Astrocyte (in vitro differentiated cells and primary cell): ENCODE measurements around the gene C1orf141. TPM values are rescaled to one million over a fixed set of nuclear protein-coding genes. Genes with fewer than 3 reads are reported as not detected.

Source experiments
- DNase-seq: peaks from one replicate; pipeline ENCODE4 v3.0.0-alpha.2; 2010; ENCODE audit warnings: low read depth
- FAIRE-seq: peaks from 2 replicates; lab custom pipeline; 2011; peaks lifted over from hg19 to GRCh38; lab: Jason Lieb, UNC
- H2AFZ ChIP-seq: 2 replicates; pipeline ENCODE4 v1.6.0; 2012; ENCODE audit warnings: low read depth, low read length, inconsistent platforms
- H3K27ac ChIP-seq: 2 replicates; pipeline ENCODE4 v1.5.1; 2011; ENCODE audit warnings: low read depth, low read length, inconsistent platforms
- H3K27me3 ChIP-seq: 2 replicates; pipeline ENCODE4 v1.6.0; 2011; ENCODE audit warnings: low read length, inconsistent platforms; ENCODE audit not compliant: insufficient read depth
- H3K36me3 ChIP-seq: 2 replicates; pipeline ENCODE4 v1.5.1; 2011; ENCODE audit warnings: low read length, inconsistent platforms; ENCODE audit not compliant: insufficient read depth
- H3K4me1 ChIP-seq: 2 replicates; pipeline ENCODE4 v1.5.1; 2011; ENCODE audit warnings: low read length, inconsistent platforms; ENCODE audit not compliant: insufficient read depth
- H3K4me2 ChIP-seq: 2 replicates; pipeline ENCODE4 v1.6.0; 2012; ENCODE audit warnings: low read length, inconsistent platforms
- H3K4me3 ChIP-seq: 2 replicates; pipeline ENCODE4 v1.5.1; 2011; ENCODE audit warnings: low read depth, mild to moderate bottlenecking, low read length, inconsistent platforms; ENCODE audit not compliant: insufficient read depth
- H3K79me2 ChIP-seq: 2 replicates; pipeline ENCODE4 v1.6.0; 2012; ENCODE audit warnings: mild to moderate bottlenecking, low read length, inconsistent platforms; ENCODE audit not compliant: insufficient read depth
- H3K9ac ChIP-seq: 2 replicates; pipeline ENCODE4 v1.6.0; 2012; ENCODE audit warnings: mild to moderate bottlenecking, low read length, inconsistent platforms
- H3K9me3 ChIP-seq: 2 replicates; pipeline ENCODE4 v1.5.1; 2012; ENCODE audit warnings: low read depth, mild to moderate bottlenecking, low read length, inconsistent platforms; ENCODE audit not compliant: insufficient read depth
- H4K20me1 ChIP-seq: 2 replicates; pipeline ENCODE4 v1.6.0; 2012; ENCODE audit warnings: low read length, inconsistent platforms; ENCODE audit not compliant: insufficient read depth
- H3K27ac Mint-ChIP-seq: one replicate; pipeline ENCODE4 v1.8.0; 2021; ENCODE audit warnings: mild to moderate bottlenecking, mixed read lengths; ENCODE audit not compliant: unreplicated experiment
- H3K27me3 Mint-ChIP-seq: one replicate; pipeline ENCODE4 v1.8.0; 2021; ENCODE audit warnings: low read depth, mixed read lengths; ENCODE audit not compliant: unreplicated experiment
- H3K36me3 Mint-ChIP-seq: one replicate; pipeline ENCODE4 v1.8.0; 2021; ENCODE audit warnings: low read depth, mixed read lengths; ENCODE audit not compliant: unreplicated experiment
- H3K4me1 Mint-ChIP-seq: one replicate; pipeline ENCODE4 v1.8.0; 2021; ENCODE audit warnings: low read depth, mixed read lengths; ENCODE audit not compliant: unreplicated experiment
- H3K4me3 Mint-ChIP-seq: one replicate; pipeline ENCODE4 v1.8.0; 2021; ENCODE audit warnings: mild to moderate bottlenecking, moderate library complexity, mixed read lengths; ENCODE audit not compliant: unreplicated experiment
- H3K9me3 Mint-ChIP-seq: one replicate; pipeline ENCODE4 v1.8.0; 2021; ENCODE audit warnings: mild to moderate bottlenecking, mixed read lengths; ENCODE audit not compliant: unreplicated experiment
- EZH2 ChIP-seq: IDR thresholded peaks from 2 replicates; pipeline ENCODE4 v1.6.1; 2012; ENCODE audit warnings: mild to moderate bottlenecking, low read length, inconsistent platforms; ENCODE audit not compliant: insufficient read depth
- total RNA-seq: library from RNA; stranded (reverse); gene quantifications from 2 replicates; pipeline ENCODE4 v1.2.1, GENCODE V29; 2021
- TF ChIP-seq, protein P1 (sequence below): IDR thresholded peaks from 2 replicates; pipeline ENCODE4 v1.5.1; 2011; ENCODE audit warnings: low read depth, mild to moderate bottlenecking, inconsistent platforms, low read length, moderate library complexity; ENCODE audit not compliant: insufficient read depth

C1orf141 gene
- total RNA-seq, 1 donor from 2014 or later = not detected

DNA sequence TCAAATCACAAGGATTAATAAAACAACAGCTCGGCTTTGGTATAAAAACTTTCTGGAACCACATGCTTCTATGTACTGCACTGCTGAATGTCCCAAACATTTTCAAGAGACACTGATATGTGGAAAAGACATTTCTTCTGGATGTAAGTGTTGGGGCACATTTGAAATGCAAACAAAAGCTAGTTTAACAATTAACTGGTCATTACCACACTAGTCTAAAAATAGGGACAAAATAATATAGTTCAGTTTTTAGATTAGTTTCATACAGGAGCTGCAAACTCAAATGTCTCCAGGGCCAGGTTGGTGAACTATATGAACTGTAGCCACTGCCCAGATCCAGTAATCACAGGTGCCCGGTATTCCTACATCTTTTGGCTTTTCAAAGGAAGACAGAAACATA, 34.7 kb upstream of the C1orf141 start:
- TF ChIP-seq, protein P1, sequence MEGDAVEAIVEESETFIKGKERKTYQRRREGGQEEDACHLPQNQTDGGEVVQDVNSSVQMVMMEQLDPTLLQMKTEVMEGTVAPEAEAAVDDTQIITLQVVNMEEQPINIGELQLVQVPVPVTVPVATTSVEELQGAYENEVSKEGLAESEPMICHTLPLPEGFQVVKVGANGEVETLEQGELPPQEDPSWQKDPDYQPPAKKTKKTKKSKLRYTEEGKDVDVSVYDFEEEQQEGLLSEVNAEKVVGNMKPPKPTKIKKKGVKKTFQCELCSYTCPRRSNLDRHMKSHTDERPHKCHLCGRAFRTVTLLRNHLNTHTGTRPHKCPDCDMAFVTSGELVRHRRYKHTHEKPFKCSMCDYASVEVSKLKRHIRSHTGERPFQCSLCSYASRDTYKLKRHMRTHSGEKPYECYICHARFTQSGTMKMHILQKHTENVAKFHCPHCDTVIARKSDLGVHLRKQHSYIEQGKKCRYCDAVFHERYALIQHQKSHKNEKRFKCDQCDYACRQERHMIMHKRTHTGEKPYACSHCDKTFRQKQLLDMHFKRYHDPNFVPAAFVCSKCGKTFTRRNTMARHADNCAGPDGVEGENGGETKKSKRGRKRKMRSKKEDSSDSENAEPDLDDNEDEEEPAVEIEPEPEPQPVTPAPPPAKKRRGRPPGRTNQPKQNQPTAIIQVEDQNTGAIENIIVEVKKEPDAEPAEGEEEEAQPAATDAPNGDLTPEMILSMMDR = no peak
- TF ChIP-seq EZH2 = no peak
- no peaks in the 10 kb centered on the region for H3K9me3 ChIP-seq
- no peak overlapping the region for H3K4me2 ChIP-seq
- H3K79me2 ChIP-seq = no peaks in the 10 kb centered on the region
- no peak overlapping the region for H3K27ac ChIP-seq
- no peaks in the 10 kb centered on the region for H3K36me3 ChIP-seq
- no peak overlapping the region for H3K4me3 ChIP-seq
- no peaks in the 10 kb centered on the region for H3K36me3 Mint-ChIP-seq
- no peaks in the 10 kb centered on the region for H4K20me1 ChIP-seq
- no peak overlapping the region for H3K9ac ChIP-seq
- H3K4me3 Mint-ChIP-seq = no peak overlapping the region
- no peak for DNase-seq
- FAIRE-seq = no peak
- H3K4me1 ChIP-seq = no peaks in the 10 kb centered on the region
- H2AFZ ChIP-seq = no peak overlapping the region
- peaks cover 7% of the 10 kb centered on the region for H3K4me1 Mint-ChIP-seq
- no peaks in the 10 kb centered on the region for H3K27me3 ChIP-seq
- H3K9me3 Mint-ChIP-seq = no peaks in the 10 kb centered on the region
- no peak overlapping the region for H3K27ac Mint-ChIP-seq
- no peaks in the 10 kb centered on the region for H3K27me3 Mint-ChIP-seq

DNA sequence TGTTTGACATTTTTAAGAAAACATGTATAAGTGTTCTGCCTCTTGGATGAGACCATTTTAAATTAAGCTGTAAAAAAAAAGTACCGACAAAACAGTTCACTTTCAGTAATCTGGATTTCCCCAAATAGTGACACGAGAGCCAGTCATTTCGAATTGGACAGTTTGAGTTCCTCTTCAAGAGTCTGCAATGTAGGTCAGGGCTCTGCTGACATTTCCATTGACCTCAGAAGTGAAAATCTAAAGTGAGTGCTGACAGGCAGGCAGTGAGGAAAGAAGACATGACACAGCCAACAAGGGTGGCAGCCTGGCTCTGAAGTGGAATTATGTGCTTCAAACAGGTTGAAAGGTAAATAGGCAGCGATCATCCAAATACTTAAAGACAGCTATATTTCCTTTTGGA, 31.4 kb upstream of the C1orf141 start, which contains the start of gene IL23R:
Gene IL23R, plus strand, starts transcription at position 259 of the 400 bp plus-strand sequence. CDS start 1,667 bp downstream, outside the sequence.
- Mint-ChIP-seq H3K4me1 (peaks cover 4% of the 10 kb centered on the region), H3K36me3 (no peaks in the 10 kb centered on the region), H3K9me3 (no peaks in the 10 kb centered on the region), H3K27me3 (no peaks in the 10 kb centered on the region), H3K4me3 (no peak within 1 kb of the TSS), H3K27ac (no peak within 1 kb of the TSS)
- Histone ChIP-seq H3K4me3 (no peak within 1 kb of the TSS), H2AFZ (no peak within 1 kb of the TSS), H3K27ac (no peak within 1 kb of the TSS), H3K9me3 (no peaks in the 10 kb centered on the region), H3K27me3 (no peaks in the 10 kb centered on the region), H3K4me1 (no peaks in the 10 kb centered on the region), H4K20me1 (no peaks in the 10 kb centered on the region), H3K79me2 (no peaks in the 10 kb centered on the region), H3K36me3 (no peaks in the 10 kb centered on the region), H3K9ac (no peak within 1 kb of the TSS), H3K4me2 (no peak within 1 kb of the TSS)
- DNase-seq = no peak
- TF ChIP-seq EZH2 = no peak
- TF ChIP-seq, protein P1 = no peak
- no peak for FAIRE-seq

DNA sequence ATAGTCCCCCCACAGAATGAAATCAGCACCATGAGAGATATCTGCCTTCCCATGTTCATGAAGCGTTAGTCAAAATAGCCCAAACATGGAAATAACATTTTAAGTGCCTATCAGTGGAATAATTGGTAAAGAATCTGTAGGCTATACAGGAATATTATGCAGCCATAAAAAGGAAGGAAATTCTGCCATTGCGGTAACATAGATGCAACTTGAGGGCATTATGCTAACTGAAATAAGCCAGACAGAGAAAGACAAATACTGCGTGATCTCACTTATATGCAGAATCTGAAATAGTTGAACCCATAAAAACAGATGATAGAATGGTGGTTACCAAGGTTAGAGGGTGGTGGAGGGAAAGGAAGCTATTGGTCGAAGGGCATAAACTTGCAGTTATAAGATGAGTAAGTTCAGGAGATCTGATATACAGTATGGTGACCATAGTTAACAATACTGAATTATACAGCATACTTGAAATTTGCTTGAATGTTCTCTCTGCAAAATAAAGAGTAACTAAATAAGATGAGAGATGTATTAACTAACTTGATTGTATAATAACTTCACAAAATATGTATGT, 30.8 kb upstream of the C1orf141 start:
- Histone ChIP-seq H4K20me1 (no peaks in the 10 kb centered on the region), H3K9me3 (no peaks in the 10 kb centered on the region), H3K27me3 (no peaks in the 10 kb centered on the region), H3K4me2 (no peak overlapping the region), H3K9ac (no peak overlapping the region), H2AFZ (no peak overlapping the region), H3K27ac (no peak overlapping the region), H3K79me2 (no peaks in the 10 kb centered on the region), H3K4me1 (no peaks in the 10 kb centered on the region), H3K36me3 (no peaks in the 10 kb centered on the region), H3K4me3 (no peak overlapping the region)
- no peaks in the 10 kb centered on the region for H3K27me3 Mint-ChIP-seq
- H3K4me3 Mint-ChIP-seq = no peak overlapping the region
- H3K27ac Mint-ChIP-seq = no peak overlapping the region
- DNase-seq (no peak), FAIRE-seq (no peak)
- no peaks in the 10 kb centered on the region for H3K9me3 Mint-ChIP-seq
- no peak for TF ChIP-seq EZH2
- TF ChIP-seq, protein P1 = no peak
- peaks cover 3% of the 10 kb centered on the region for H3K4me1 Mint-ChIP-seq
- H3K36me3 Mint-ChIP-seq = no peaks in the 10 kb centered on the region
